OCI-LY7 (cell line): Measurements from ENCODE around the gene APLP1.

Experiments used
- CTCF ChIP-seq: fragments of 200-600 bp; sonication (generic); conservative IDR thresholded peaks from 2 replicates; pipeline ENCODE4 v1.5.1; 2014; ENCODE audit warnings: mild to moderate bottlenecking, antibody characterized with exemption, low read length, moderate library complexity, mixed read lengths
- EZH2phosphoT487 ChIP-seq: fragments of 200-600 bp; sonication (generic); IDR thresholded peaks from 2 replicates; pipeline ENCODE4 v1.6.1; 2018; ENCODE audit warnings: low read depth, borderline replicate concordance, mild to moderate bottlenecking, mixed run types, antibody characterized with exemption, low read length, moderate library complexity, mixed read lengths

- TF ChIP-seq CTCF (no peak), EZH2phosphoT487 (no peak)
Observed at GRCh38 chr19:35848919-35849505, 19.4 kb upstream of the APLP1 start.
